ENCODE measurements around the gene VPS52.
A peak's percentile ranks its signal among the peaks of the same experiment; 100 is the strongest.

VPS52 gene

DNA sequence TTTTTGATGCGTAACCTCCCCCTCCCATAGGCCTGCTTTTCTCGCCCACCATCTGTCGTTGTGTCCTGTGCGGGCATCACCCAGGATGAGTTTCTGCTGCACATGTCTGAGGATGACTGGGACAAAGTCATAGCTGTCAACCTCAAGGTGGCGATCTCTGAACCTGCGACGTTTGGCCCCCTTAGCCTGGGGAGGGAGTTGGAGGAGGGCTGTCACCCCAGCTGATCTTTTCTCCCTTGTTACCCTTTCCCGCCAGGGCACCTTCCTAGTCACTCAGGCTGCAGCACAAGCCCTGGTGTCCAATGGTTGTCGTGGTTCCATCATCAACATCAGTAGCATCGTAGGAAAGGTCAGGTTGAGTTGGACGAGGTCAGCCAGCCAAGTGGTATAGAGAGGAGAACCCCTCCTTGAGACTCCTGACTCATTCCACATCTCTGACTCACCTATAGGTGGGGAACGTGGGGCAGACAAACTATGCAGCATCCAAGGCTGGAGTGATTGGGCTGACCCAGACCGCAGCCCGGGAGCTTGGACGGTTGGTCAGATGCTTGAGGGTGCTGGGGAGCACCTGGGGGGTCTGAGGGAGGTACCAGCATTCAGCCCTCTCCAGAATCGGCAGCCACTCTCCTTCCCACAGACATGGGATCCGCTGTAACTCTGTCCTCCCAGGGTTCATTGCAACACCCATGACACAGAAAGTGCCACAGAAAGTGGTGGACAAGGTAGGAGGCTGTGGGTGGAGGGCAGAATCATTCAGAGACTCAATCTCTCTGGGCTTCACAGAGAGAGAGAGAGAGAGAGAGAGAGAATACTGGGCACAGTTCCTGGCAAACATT lies 66.3 kb downstream of the VPS52 start:
- TF ChIP-seq FOXM1 (IDR thresholded peaks at IDR 0.05; ENCODE audit: borderline replicate concordance, low read depth) (no peak), TEAD4 (IDR thresholded peaks at IDR 0.05) (peak; percentile 32; the same call in 1 of the 2 replicates)

DNA sequence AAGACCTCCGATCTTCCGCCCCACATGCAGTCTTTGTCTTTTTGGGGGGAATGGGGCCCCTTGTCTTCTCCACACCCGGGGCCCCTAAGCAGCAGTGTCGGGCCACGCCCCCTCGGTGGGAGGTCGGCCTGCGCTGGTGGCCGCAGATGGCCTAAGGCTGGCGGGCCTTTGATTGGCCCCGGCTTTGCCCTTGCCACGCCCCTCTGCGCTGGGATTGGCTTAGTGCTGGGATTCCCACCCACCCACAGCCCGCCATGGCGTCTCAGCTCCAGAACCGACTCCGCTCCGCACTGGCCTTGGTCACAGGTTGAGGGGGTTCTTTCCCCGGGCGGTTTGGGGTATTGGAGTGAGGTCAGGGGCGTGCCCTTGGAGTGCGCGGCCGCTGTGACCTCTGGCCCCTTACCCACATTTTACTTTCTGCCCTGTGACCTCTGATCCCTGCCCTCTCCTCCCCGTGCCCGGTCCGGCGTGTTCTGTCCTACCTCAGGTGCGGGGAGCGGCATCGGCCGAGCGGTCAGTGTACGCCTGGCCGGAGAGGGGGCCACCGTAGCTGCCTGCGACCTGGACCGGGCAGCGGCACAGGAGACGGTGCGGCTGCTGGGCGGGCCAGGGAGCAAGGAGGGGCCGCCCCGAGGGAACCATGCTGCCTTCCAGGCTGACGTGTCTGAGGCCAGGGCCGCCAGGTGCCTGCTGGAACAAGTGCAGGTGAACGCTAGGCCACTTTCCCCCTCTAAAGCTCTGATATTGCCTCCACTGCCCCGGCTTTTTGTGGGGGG lies 67.1 kb downstream of the VPS52 start, which contains the start of gene HSD17B8:
Gene HSD17B8, plus strand, starts transcription at position 241 of the 776 bp plus-strand sequence. Its CDS starts 14 bp downstream, at position 255.
- TF ChIP-seq, protein P1, sequence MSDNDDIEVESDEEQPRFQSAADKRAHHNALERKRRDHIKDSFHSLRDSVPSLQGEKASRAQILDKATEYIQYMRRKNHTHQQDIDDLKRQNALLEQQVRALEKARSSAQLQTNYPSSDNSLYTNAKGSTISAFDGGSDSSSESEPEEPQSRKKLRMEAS (IDR thresholded peaks at IDR 0.05), result peak; percentile 11; the same call in 1 of the 2 replicates
- TF ChIP-seq EGR1 (IDR thresholded peaks at IDR 0.05), result 0 out of 2 replicates have a peak, but pooled peaks have one; percentile 13
- no peak for TF ChIP-seq CEBPB (IDR thresholded peaks at IDR 0.05)
- no peak for TF ChIP-seq FOXM1 (IDR thresholded peaks at IDR 0.05; ENCODE audit: borderline replicate concordance, low read depth)
- TF ChIP-seq YY1 (IDR thresholded peaks at IDR 0.05; ENCODE audit: low read depth), result peak; percentile 85
- peak; percentile 82 for TF ChIP-seq TAF1 (IDR thresholded peaks at IDR 0.05; ENCODE audit: low read depth)
- TF ChIP-seq CREB1 (IDR thresholded peaks at IDR 0.05; ENCODE audit: low read depth), result no peak
- TF ChIP-seq EP300 (IDR thresholded peaks at IDR 0.05; ENCODE audit: borderline replicate concordance), result 0 out of 2 replicates have a peak, but pooled peaks have one; percentile 6
- TF ChIP-seq, protein P2, sequence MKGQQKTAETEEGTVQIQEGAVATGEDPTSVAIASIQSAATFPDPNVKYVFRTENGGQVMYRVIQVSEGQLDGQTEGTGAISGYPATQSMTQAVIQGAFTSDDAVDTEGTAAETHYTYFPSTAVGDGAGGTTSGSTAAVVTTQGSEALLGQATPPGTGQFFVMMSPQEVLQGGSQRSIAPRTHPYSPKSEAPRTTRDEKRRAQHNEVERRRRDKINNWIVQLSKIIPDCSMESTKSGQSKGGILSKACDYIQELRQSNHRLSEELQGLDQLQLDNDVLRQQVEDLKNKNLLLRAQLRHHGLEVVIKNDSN (IDR thresholded peaks at IDR 0.05), result no peak
- TF ChIP-seq ZBTB7A (IDR thresholded peaks at IDR 0.05; ENCODE audit: low read depth), result no peak; the same call in 1 of the 2 replicates

DNA sequence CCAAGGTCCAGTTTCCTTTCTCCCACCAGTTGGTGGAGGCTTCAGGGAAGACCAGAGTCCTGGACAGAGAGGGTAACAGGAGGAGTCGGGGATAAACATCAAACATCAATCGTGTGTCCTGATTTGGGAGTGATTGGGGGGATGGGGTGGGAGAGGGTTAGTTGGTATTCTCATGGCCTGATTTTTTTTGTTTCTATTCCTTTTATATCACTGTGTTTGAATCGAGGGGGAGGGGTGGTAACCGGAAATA lies 67.6 kb downstream of the VPS52 start:
- TF ChIP-seq EGR1 (IDR thresholded peaks at IDR 0.05) (no peak), NFIC (IDR thresholded peaks at IDR 0.05) (no peak), CEBPB (IDR thresholded peaks at IDR 0.05) (no peak), ZBTB7A (IDR thresholded peaks at IDR 0.05; ENCODE audit: low read depth) (no peak), YY1 (IDR thresholded peaks at IDR 0.05; ENCODE audit: low read depth) (no peak)
- TF ChIP-seq, protein P2 (IDR thresholded peaks at IDR 0.05), result no peak
- TF ChIP-seq, protein P1 (IDR thresholded peaks at IDR 0.05), result no peak
- TF ChIP-seq, protein P3, sequence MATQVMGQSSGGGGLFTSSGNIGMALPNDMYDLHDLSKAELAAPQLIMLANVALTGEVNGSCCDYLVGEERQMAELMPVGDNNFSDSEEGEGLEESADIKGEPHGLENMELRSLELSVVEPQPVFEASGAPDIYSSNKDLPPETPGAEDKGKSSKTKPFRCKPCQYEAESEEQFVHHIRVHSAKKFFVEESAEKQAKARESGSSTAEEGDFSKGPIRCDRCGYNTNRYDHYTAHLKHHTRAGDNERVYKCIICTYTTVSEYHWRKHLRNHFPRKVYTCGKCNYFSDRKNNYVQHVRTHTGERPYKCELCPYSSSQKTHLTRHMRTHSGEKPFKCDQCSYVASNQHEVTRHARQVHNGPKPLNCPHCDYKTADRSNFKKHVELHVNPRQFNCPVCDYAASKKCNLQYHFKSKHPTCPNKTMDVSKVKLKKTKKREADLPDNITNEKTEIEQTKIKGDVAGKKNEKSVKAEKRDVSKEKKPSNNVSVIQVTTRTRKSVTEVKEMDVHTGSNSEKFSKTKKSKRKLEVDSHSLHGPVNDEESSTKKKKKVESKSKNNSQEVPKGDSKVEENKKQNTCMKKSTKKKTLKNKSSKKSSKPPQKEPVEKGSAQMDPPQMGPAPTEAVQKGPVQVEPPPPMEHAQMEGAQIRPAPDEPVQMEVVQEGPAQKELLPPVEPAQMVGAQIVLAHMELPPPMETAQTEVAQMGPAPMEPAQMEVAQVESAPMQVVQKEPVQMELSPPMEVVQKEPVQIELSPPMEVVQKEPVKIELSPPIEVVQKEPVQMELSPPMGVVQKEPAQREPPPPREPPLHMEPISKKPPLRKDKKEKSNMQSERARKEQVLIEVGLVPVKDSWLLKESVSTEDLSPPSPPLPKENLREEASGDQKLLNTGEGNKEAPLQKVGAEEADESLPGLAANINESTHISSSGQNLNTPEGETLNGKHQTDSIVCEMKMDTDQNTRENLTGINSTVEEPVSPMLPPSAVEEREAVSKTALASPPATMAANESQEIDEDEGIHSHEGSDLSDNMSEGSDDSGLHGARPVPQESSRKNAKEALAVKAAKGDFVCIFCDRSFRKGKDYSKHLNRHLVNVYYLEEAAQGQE (IDR thresholded peaks at IDR 0.05; ENCODE audit: low read depth), result no peak

DNA sequence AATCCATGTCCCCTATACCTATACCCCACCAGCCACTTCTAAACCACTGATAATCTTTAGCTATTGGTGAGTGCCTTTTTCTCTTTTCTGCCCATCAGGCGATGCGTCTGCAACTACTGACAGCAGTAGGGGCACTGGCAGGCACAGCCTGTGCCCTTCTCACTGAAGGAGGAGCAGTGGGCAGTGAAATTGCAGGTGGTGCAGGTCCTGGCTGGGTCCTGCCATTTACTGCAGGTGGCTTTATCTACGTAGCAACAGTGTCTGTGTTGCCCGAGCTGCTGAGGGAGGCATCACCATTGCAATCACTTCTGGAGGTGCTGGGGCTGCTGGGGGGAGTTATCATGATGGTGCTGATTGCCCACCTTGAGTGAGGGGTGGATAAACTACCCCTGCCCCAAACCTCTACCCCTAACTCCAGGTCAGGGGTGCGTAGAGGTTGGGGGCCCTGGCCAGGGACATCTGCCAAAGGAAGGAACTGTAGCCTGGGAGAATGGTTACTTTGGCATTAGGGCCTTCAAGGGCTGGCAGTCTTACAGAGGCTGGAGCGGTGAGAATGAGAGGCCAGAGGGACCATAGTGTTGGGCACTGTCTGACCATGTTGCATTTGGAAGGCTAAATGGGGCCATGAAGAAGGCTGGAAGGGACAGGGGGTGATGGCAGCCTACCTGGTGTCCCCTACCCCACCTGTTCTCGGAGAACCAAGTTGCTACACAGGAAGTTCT lies 68.1 kb downstream of the VPS52 start:
- TF ChIP-seq, protein P2 (IDR thresholded peaks at IDR 0.05), result no peak
- TF ChIP-seq, protein P1 (IDR thresholded peaks at IDR 0.05), result no peak
- TF ChIP-seq NFIC (IDR thresholded peaks at IDR 0.05) (no peak), ZBTB7A (IDR thresholded peaks at IDR 0.05; ENCODE audit: low read depth) (no peak), RAD21 (IDR thresholded peaks at IDR 0.05; ENCODE audit: low read depth) (no peak), TEAD4 (IDR thresholded peaks at IDR 0.05) (no peak), TAF1 (IDR thresholded peaks at IDR 0.05; ENCODE audit: low read depth) (no peak), CREB1 (IDR thresholded peaks at IDR 0.05; ENCODE audit: low read depth) (no peak)
- TF ChIP-seq, protein P3 (IDR thresholded peaks at IDR 0.05; ENCODE audit: low read depth), result no peak

DNA sequence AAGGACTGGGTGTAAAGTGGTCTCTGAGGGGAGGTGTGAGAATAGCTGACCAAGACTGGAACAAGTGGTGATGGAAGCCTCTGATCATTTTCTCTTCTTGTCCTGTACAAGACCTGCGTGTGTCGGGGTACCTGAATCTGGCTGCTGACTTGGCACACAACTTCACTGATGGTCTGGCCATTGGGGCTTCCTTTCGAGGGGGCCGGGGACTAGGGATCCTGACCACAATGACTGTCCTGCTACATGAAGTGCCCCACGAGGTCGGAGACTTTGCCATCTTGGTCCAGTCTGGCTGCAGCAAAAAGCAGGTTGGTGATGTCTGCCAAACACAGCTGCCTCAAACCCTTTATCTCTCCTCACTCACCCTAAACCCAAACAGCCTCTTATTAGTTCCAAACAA lies 68.9 kb downstream of the VPS52 start:
- TF ChIP-seq RAD21 (IDR thresholded peaks at IDR 0.05; ENCODE audit: low read depth) (no peak), YY1 (IDR thresholded peaks at IDR 0.05; ENCODE audit: low read depth) (no peak), FOXM1 (IDR thresholded peaks at IDR 0.05; ENCODE audit: borderline replicate concordance, low read depth) (no peak), TAF1 (IDR thresholded peaks at IDR 0.05; ENCODE audit: low read depth) (no peak), CREB1 (IDR thresholded peaks at IDR 0.05; ENCODE audit: low read depth) (no peak), NFIC (IDR thresholded peaks at IDR 0.05) (no peak), EP300 (IDR thresholded peaks at IDR 0.05; ENCODE audit: borderline replicate concordance) (no peak), EGR1 (IDR thresholded peaks at IDR 0.05) (no peak), TEAD4 (IDR thresholded peaks at IDR 0.05) (no peak), TCF12 (IDR thresholded peaks at IDR 0.05; ENCODE audit: low read depth) (no peak), CEBPB (IDR thresholded peaks at IDR 0.05) (no peak), ZBTB7A (IDR thresholded peaks at IDR 0.05; ENCODE audit: low read depth) (no peak)
- TF ChIP-seq, protein P3 (IDR thresholded peaks at IDR 0.05; ENCODE audit: low read depth), result no peak
- TF ChIP-seq, protein P2 (IDR thresholded peaks at IDR 0.05), result no peak
- TF ChIP-seq, protein P1 (IDR thresholded peaks at IDR 0.05), result no peak

Measured in Ishikawa (cell line).